GM08714 (cell line): Measurements from ENCODE around the gene DKKL1.
A peak's percentile ranks its signal among the peaks of the same experiment; 100 is the strongest.

Experiments used
- H3K4me3 ChIP-seq: fragments of 200-500 bp; sonication (Bioruptor generic); 2 replicates; pipeline ENCODE4 v1.5.1; 2014; ENCODE audit warnings: mild to moderate bottlenecking, low read length, inconsistent platforms
- ZNF274 ChIP-seq: IDR thresholded peaks from 2 replicates; pipeline ENCODE4 v1.6.1; 2012; ENCODE audit warnings: mild to moderate bottlenecking, low read depth, low read length

DKKL1 gene

DNA sequence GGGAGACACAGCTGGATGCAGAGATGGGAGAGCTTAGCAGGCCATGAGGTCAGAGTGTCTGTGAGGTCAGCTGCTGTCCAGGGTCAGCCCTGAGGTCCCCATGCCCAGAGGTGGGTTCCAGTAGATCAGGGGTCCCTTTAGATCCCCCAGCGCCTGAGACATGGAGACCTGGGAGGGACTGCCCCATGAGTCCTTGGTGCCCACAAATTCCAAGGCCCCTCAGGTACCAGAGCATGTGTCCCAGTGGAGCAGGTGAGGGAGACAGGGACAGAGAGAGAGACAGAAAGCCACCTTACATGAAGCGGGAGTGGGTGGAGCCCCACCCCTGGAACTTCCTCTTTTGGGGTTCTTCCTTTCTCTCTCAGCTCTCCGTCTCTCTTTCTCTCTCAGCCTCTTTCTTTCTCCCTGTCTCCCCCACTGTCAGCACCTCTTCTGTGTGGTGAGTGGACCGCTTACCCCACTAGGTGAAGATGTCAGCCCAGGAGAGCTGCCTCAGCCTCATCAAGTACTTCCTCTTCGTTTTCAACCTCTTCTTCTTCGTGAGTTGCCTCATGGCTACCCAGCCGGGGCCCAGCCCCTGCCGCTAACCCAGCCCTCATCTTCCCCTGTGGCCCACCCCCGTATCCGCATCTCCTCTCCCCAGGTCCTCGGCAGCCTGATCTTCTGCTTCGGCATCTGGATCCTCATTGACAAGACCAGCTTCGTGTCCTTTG, 28.4 kb upstream of the DKKL1 start, which contains the start of gene CD37:
Gene CD37 (plus strand): TSS at position 336 of the 713 bp plus-strand sequence. CDS start 135 bp downstream, at position 471.
- peak within 1 kb of the TSS; percentile 67 for H3K4me3 ChIP-seq
- TF ChIP-seq ZNF274, result no peak

GRCh38 chr19:49335784-49336481, 27.7 kb upstream of the DKKL1 start:
- no peak for TF ChIP-seq ZNF274
- peak overlapping the region; percentile 67 for H3K4me3 ChIP-seq

DNA sequence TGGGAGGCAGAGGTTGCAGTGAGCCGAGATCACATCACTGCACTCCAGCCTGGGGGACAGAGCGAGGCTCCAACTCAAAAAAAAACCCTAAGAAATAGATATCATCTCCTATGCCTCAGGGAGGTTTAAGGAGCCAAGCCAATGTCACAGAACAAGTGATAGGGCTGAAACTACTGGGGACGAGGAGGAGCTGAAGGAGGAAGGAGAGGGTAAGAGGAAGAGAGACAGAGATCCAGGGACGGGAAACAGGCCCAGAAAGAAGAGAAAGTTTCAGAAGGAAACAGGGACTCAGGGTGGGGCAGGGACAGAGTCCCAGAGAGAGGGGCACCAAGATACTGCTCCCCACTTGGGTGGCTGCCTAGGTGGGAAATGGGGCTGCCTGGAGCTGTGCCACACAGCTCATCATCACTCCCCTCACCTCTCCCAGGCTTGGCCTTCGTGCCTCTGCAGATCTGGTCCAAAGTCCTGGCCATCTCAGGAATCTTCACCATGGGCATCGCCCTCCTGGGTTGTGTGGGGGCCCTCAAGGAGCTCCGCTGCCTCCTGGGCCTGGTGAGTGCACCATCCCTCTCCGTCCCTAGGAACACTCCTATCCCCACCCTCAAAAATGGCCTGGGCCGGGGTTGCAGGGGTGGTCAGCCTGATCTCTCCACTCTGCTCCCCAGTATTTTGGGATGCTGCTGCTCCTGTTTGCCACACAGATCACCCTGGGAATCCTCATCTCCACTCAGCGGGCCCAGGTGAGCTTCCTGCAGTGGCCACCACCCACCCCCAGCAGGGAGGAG, 27.0 kb upstream of the DKKL1 start:
- no peak for TF ChIP-seq ZNF274
- H3K4me3 ChIP-seq, result peak overlapping the region; percentile 67; the same call in 1 of the 2 replicates

GRCh38 chr19:49337267-49338022, 26.2 kb upstream of the DKKL1 start:
- H3K4me3 ChIP-seq, result no peak overlapping the region
- TF ChIP-seq ZNF274, result no peak

DNA sequence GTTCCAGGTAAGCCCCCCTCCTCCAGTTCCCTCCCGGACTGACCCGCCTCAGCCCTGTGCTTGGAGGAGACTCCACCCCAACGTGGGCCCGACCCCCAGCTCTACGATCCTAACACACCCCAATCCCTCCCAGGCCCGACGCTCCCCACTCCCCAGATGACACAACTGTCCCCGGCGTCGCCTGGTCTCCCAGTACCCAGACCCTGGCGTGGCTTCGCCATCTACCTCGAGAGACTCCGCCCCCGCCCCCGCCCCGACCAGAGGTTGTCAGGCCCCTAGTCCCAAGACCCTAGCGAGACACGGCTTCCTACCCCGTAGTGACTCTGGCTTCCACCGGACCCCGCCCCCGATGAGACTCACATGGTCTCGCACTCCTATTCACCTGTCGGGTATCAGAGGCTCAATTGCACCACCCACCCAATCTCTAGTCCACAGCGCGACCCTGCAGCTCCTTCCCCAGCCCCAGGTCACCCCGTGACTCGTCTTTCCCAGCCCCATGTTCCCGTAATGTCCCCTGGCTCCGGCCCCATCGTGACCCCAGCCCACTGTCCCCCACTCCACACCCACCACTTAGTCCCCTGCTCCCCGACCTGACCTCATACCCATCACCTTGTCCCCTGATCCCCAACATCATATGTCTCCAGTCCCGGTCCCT, 25.5 kb upstream of the DKKL1 start:
- no peak overlapping the region for H3K4me3 ChIP-seq
- no peak for TF ChIP-seq ZNF274

DNA sequence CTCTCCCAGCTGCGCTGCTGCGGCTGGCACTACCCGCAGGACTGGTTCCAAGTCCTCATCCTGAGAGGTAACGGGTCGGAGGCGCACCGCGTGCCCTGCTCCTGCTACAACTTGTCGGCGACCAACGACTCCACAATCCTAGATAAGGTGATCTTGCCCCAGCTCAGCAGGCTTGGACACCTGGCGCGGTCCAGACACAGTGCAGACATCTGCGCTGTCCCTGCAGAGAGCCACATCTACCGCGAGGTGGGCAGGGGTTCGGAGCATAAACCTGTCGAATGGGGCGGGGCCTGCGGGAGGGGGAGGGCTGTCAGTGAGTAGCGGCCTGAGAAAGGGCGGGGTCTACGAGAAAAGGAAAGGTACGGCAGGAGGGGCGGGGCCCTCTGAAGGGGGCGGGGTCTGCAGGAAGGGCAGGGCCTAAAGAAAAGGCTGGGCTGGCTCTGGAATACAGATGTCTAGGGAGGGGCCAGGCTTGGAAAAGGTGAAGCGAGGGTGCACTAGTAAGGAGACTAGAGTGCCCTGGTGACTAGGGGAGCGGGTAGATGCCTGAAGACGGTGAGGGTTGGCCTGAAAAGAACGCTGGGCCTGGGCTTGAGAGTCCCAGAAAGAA, 24.9 kb upstream of the DKKL1 start:
- TF ChIP-seq ZNF274, result no peak
- H3K4me3 ChIP-seq, result no peak overlapping the region

GRCh38 chr19:49339301-49340068, 24.2 kb upstream of the DKKL1 start:
- no peak overlapping the region for H3K4me3 ChIP-seq

DNA sequence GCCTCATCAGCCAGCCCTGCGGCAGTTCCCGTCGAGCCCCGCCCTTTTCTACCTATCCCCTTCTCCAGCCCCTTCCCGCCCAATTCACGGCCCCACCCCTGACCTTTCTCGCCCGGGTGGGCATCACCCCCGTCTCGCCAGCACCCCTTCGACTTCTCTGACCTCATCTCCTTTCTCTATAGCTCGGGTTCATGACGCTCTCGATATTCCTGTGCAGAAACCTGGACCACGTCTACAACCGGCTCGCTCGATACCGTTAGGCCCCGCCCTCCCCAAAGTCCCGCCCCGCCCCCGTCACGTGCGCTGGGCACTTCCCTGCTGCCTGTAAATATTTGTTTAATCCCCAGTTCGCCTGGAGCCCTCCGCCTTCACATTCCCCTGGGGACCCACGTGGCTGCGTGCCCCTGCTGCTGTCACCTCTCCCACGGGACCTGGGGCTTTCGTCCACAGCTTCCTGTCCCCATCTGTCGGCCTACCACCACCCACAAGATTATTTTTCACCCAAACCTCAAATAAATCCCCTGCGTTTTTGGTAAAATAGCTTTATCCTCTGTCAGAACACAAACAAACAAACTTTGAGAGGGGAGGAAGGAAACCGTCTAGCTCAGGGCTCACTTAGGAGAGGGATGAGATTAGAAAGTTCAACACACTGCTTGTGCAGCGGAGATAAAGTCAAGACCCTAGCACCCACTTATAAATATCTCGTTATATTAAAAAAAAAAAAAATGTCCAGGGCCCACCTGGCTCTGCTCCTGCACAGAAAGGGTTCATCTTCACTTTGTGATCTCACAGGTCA, 23.4 kb upstream of the DKKL1 start:
- TF ChIP-seq ZNF274, result no peak
- H3K4me3 ChIP-seq, result no peak overlapping the region

More at GRCh38 chr19:49339301-49340068, 24.2 kb upstream of the DKKL1 start:
- no peak for TF ChIP-seq ZNF274

DNA sequence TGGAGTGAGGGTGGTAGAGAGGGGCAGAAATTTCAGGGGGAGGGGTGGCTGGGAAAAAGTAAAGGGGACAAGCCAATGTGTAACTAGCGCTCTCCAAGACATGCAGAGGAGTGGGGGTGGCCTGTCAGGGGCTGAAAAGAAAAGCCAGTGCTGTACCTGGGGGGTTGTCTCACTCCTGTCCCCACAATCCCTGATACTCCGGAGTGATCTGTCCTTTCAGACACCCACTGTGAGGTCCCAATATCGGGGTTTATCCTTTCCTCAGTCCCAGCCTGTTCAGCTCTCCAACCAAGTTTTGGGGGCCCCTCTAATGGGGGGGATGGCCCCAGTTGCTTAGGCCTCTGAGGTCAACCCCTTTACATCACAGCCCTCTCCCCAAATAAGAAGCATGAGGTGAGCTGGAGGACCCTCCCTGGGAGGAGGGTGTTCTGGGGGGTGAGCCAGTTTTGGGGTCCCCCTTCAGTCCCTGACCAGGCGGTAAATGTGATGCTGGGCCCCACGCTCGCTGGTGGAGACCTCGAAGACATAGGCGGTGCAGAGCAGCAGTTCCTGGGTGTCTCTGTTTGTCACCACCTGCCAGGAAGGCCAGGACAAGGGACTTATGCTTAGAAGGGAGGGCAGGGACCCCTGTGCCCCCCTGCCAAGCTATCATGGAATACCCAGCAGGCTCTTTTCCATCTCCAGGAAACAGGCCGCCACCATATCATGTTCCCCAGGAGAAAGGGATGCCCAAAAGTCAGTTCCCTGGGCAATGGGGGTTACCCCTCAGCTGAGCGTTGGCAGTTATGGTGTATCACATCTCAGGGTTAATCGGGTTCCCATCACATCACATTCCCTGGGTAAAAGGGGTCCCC, 22.6 kb upstream of the DKKL1 start:
- no peak for TF ChIP-seq ZNF274
- H3K4me3 ChIP-seq, result no peak overlapping the region

GRCh38 chr19:49342291-49342721, 21.4 kb upstream of the DKKL1 start:
- TF ChIP-seq ZNF274, result no peak
- no peak overlapping the region for H3K4me3 ChIP-seq

- no peak for TF ChIP-seq ZNF274
- no peak overlapping the region for H3K4me3 ChIP-seq
Observed at GRCh38 chr19:49343123-49343522, 20.6 kb upstream of the DKKL1 start.
